ENCODE results near the gene CD151. TPM values are rescaled to one million over a fixed set of nuclear protein-coding genes. Genes with fewer than 3 reads are reported as not detected.

The CD151 gene
- total RNA-seq, 4 donors from 2014 or later, result 307 to 1,070 (median 520) TPM

DNA sequence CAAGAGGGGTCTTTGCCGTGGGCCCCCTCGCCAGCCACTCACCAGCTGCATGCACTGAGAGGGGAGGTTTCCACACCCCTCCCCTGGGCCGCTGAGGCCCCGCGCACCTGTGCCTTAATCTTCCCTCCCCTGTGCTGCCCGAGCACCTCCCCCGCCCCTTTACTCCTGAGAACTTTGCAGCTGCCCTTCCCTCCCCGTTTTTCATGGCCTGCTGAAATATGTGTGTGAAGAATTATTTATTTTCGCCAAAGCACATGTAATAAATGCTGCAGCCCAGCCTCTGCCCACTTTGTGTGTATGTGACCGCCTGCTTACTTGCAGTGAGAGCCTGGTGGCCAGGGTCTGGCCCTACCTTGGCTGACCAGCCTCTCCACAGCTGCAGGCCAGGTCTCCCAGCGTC, 7.8 kb upstream of the CD151 start:
- TF ChIP-seq, protein P1, sequence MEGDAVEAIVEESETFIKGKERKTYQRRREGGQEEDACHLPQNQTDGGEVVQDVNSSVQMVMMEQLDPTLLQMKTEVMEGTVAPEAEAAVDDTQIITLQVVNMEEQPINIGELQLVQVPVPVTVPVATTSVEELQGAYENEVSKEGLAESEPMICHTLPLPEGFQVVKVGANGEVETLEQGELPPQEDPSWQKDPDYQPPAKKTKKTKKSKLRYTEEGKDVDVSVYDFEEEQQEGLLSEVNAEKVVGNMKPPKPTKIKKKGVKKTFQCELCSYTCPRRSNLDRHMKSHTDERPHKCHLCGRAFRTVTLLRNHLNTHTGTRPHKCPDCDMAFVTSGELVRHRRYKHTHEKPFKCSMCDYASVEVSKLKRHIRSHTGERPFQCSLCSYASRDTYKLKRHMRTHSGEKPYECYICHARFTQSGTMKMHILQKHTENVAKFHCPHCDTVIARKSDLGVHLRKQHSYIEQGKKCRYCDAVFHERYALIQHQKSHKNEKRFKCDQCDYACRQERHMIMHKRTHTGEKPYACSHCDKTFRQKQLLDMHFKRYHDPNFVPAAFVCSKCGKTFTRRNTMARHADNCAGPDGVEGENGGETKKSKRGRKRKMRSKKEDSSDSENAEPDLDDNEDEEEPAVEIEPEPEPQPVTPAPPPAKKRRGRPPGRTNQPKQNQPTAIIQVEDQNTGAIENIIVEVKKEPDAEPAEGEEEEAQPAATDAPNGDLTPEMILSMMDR (IDR thresholded peaks at IDR 0.05; ENCODE audit: low read depth), result no peak

DNA sequence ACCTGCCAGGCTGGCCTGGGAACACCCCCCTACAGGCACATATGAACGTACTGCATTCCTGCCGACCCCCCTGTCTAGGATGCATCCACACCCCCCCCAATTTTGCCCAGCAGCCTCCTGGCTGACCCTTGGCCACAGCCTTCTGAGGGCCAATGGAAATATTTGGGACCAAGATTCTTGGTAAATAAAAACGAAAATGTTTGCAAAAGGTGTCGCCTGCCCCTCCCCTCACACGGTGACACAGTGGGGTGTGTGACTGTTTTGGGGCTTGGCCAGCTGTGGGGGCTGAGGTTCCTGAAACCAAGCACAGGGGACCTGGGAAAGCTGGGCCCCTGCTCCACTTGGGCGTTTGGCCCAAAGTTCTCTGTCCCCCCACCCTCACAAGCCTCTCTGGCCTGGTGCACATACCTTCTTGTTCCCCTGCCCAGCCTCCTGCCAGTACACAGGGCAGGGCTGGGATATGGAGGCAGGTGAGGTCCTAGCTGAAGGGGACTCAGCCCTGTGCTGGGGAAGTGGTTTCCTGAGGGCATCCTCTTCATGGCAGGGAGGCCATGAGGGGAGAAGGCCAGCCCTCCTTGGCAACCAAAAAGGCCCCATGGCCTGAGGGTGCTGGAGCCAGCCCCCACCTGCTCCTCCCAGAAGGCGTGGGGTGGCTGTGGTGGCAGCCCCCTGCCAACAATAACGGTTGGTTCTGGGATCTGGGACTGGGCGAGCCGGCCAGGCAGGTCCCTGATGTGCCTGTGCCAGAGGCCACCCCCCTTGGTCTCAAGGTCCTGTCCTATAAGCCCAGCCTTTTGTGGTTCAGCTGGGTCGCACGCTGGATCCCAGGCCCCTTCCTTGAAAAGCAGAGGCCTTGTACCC, 7.2 kb upstream of the CD151 start:
- TF ChIP-seq, protein P1 (IDR thresholded peaks at IDR 0.05; ENCODE audit: low read depth), result no peak

DNA sequence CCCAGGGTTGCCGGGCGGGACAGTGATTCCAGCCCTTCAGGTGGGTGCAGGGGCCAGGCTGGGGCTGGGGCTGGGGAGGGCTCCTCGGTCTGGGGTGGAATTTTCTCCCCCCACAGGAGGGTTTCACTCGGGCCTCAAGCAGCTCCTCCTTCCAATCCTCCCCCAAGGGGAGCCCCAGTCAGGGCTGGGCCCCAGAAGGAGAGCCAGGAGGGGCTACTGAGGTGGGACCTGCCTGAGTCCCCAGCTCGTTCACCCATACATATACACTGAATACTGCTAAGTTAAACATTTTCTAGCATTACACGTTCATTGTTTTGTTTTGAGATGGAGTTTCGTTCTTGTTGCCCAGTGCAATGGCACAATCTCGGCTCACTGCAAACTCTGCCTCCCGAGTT, 6.5 kb upstream of the CD151 start:
- TF ChIP-seq, protein P1 (IDR thresholded peaks at IDR 0.05; ENCODE audit: low read depth), result no peak

DNA sequence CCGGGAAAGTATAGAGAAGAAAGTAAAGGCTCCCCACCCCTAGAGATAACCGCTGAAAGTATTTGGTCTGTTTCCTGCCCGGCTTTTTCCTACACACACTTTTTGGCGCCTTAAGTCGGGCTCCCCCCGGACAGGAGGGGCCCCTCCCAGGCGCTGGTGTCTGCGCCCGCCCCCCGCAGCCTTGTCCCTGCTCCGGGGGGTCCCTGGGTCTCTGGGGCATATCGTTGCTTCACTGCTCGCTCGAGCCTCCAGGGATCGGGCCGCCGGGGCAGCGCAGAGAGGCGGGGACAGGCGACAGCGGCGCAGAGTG, 6.0 kb upstream of the CD151 start:
- TF ChIP-seq, protein P1 (IDR thresholded peaks at IDR 0.05; ENCODE audit: low read depth), result no peak

GRCh38 chr11:827146-827896, 5.4 kb upstream of the CD151 start:
- TF ChIP-seq, protein P1 (IDR thresholded peaks at IDR 0.05; ENCODE audit: low read depth), result no peak

DNA sequence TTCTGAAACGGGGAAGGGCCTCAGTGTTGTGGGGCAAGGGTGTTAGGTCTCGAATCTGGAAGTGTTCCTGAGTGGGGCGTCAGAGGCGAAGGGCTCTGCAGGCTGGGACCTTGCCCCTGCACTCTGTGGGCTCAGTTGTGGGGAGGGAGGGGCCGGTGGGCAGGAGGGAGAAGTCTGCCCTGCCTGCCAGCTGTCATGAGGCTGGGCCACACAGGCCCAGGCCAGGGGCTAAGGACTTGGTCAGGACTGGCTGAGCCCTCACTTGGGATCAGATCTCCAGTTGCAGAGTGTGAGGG, 4.9 kb upstream of the CD151 start, which contains the start of gene CRACR2B:
TSS of gene CRACR2B (plus strand) at position 23 of the 296 bp plus-strand sequence. CDS start 689 bp downstream, outside the sequence.
- TF ChIP-seq, protein P1 (IDR thresholded peaks at IDR 0.05; ENCODE audit: low read depth), result no peak

DNA sequence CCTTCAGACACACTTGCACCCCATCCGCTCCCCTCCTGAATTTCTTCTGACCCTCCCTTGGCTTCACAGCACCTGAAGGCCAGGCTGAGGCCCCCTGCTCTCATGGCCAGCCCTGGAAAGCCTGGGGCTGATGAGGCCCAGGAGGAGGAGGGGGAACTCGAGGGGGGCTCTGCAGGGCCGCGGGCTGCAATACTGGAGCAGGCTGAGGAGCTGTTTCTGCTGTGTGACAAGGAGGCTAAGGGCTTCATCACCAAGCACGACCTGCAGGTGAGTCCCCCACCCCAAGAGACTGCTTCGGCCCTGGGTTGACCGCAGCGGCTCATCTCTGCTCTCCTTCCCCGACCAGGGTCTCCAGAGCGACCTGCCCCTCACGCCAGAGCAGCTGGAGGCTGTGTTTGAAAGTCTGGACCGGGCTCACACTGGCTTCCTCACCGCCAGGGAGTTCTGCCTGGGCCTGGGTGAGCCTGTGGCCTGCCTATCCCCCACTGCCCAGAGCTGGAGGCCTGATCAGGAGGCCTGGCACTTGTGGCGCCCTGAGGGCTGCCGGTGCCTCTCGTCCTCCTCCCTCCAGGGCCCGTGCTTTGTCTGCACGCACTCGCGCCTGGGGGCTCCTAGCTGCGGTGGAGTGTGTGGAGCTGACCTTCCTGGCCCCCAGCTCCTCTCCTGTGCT, 4.1 kb upstream of the CD151 start:
- TF ChIP-seq, protein P1 (IDR thresholded peaks at IDR 0.05; ENCODE audit: low read depth), result no peak

All from subcutaneous adipose tissue (tissue), 4 donors.